IPS DF 6.9 (cell line): ENCODE results near the gene SCGB1C2.
"Not testable (repeated sequence)": the region's sequence is repeated elsewhere in the genome, so short reads cannot be mapped to it uniquely, and the experiment has no call there.

ENCODE experiments used
- DNase-seq: peaks from one replicate; pipeline ENCODE4 v3.0.0-alpha.2; 2013; ENCODE audit warnings: low read depth, low spot score
- H3K27ac ChIP-seq: one replicate; pipeline ENCODE4 v1.5.1; 2013; ENCODE audit warnings: low read length, control low read depth
- H3K27me3 ChIP-seq: 2 replicates; pipeline ENCODE4 v1.6.1; 2013; ENCODE audit warnings: mild to moderate bottlenecking, low read length; ENCODE audit not compliant: control insufficient read depth, insufficient read depth
- H3K36me3 ChIP-seq: 2 replicates; pipeline ENCODE4 v1.6.1; 2013; ENCODE audit warnings: low read length; ENCODE audit not compliant: control insufficient read depth, insufficient read depth
- H3K4me1 ChIP-seq: 2 replicates; pipeline ENCODE4 v1.6.1; 2013; ENCODE audit warnings: low read length; ENCODE audit not compliant: control insufficient read depth, insufficient read depth
- H3K4me3 ChIP-seq: 2 replicates; pipeline ENCODE4 v1.5.1; 2013; ENCODE audit warnings: mild to moderate bottlenecking, low read length
- H3K9me3 ChIP-seq: 2 replicates; pipeline ENCODE4 v1.6.1; 2013; ENCODE audit warnings: low read length, inconsistent platforms; ENCODE audit not compliant: control insufficient read depth, insufficient read depth
- WGBS: extraction: QIAGEN DNeasy Blood & Tissue Kit; methylation state at CpG from one replicate; pipeline ENCODE4 v1.1.7; 2013; ENCODE audit warnings: mixed read lengths, missing lambda C conversion rate; ENCODE audit not compliant: insufficient read length, insufficient coverage; 5-methylcytosine and 5-hydroxymethylcytosine counted together

Gene SCGB1C2

DNA sequence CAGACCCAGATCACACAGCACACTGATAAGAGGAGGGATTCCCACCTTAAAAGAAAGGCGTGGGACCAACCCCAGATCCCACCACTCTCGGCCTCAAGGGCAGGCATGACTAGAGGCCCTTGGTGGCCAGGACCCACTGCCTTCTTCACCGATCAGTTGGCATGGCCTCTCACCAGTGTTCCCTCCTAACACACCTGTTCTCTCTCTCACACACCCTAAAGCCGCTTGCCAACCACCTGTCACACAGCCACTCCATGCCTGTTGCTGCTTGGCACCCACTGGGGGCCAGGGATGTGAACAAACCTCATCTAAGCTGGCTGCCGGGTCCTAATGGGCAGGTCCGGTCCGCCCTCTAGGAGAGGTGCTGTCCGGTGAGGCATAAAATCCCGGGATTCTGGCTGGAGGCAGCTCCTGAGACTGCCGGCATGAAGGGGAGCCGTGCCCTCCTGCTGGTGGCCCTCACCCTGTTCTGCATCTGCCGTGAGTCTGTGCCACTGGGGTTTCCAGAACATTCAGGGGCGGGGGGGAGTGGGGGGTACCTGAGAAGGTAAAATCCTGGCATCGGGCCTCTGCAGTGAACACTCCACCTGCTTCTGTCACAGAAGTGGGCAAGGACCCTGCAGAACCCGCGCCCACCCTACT lies at the start of gene SCGB1C2:
TSS of gene SCGB1C2 (plus strand) at position 404 of the 642 bp plus-strand sequence. CDS start at position 426, 22 bp downstream.
- WGBS, result no CpG with 5 or more reads among the region's 16 CpGs
- H3K36me3 ChIP-seq, H3K4me3 ChIP-seq, H3K4me1 ChIP-seq, DNase-seq, H3K27me3 ChIP-seq, H3K27ac ChIP-seq, H3K9me3 ChIP-seq: not testable (repeated sequence)

DNA sequence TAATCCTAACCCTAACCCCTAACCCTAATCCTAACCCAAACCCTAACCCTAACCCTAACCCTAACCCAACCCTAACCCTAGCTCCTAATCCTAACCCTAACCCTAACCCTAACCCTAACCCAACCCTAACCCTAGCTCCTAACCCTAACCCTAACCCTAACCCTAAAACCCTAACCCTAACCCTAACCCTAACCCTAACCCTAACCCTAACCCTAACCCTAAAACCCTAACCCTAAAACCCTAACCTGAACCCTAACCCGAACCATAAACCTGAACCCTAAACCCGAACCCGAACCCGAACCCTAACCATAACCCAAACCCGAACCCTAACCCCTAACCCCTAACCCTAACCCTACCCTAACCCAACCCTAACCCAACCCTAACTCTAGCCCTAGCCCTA lies 24.3 kb upstream of the SCGB1C2 start:
- H3K36me3 ChIP-seq, H3K27ac ChIP-seq, H3K4me3 ChIP-seq, H3K9me3 ChIP-seq, H3K27me3 ChIP-seq, H3K4me1 ChIP-seq, DNase-seq: not testable (repeated sequence)
- WGBS, result no CpG with 5 or more reads among the region's 5 CpGs

- not testable (repeated sequence) for H3K4me3 ChIP-seq, H3K27me3 ChIP-seq, H3K27ac ChIP-seq, H3K4me1 ChIP-seq, DNase-seq, H3K9me3 ChIP-seq, H3K36me3 ChIP-seq
- no CpG with 5 or more reads among the region's 20 CpGs for WGBS
Observed at GRCh38 chr17:118339-118917, 18.9 kb upstream of the SCGB1C2 start.

- WGBS, result no CpG with 5 or more reads among the region's 40 CpGs
- H3K27ac ChIP-seq, H3K27me3 ChIP-seq, DNase-seq, H3K36me3 ChIP-seq, H3K9me3 ChIP-seq, H3K4me3 ChIP-seq, H3K4me1 ChIP-seq: not testable (repeated sequence)
Observed at GRCh38 chr17:133932-134331, 3.4 kb upstream of the SCGB1C2 start.

- H3K27ac ChIP-seq, H3K4me3 ChIP-seq, H3K4me1 ChIP-seq, H3K27me3 ChIP-seq, H3K9me3 ChIP-seq, H3K36me3 ChIP-seq, DNase-seq: not testable (repeated sequence)
- no CpG with 5 or more reads among the region's 25 CpGs for WGBS
Observed at GRCh38 chr17:134332-134785, 3.0 kb upstream of the SCGB1C2 start.

DNA sequence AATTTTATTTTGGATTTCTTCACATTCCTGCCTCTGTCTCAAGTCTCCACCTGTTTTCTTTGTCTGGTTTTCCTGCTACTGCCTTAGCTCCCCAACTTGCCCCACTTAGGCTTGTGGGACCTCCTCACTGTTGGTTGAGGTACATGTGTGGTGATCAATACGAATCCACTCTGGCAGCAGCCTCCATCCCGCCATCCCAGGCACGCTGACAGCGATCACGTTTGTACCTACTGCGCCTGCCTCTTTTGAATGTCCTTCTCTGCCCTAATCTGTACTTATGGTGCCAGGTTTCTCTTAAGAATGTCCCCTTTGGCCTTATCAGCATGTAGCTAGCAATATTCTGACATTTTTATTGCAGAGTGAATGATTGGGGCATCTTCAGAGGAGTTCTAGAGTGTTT lies 2.3 kb upstream of the SCGB1C2 start:
- H3K27me3 ChIP-seq, DNase-seq, H3K9me3 ChIP-seq, H3K4me1 ChIP-seq, H3K36me3 ChIP-seq, H3K27ac ChIP-seq, H3K4me3 ChIP-seq: not testable (repeated sequence)
- no CpG with 5 or more reads among the region's 6 CpGs for WGBS

GRCh38 chr17:135895-136294 lies 1.5 kb upstream of the SCGB1C2 start:
- no CpG with 5 or more reads among the region's 1 CpG for WGBS
- not testable (repeated sequence) for DNase-seq, H3K4me3 ChIP-seq, H3K27me3 ChIP-seq, H3K4me1 ChIP-seq, H3K9me3 ChIP-seq, H3K36me3 ChIP-seq, H3K27ac ChIP-seq

GRCh38 chr17:136531-136930 lies 838 bp upstream of the SCGB1C2 start:
- H3K36me3 ChIP-seq, H3K27me3 ChIP-seq, H3K4me1 ChIP-seq, H3K27ac ChIP-seq, DNase-seq, H3K4me3 ChIP-seq, H3K9me3 ChIP-seq: not testable (repeated sequence)
- no CpG with 5 or more reads among the region's 4 CpGs for WGBS

- no CpG with 5 or more reads among the region's 22 CpGs for WGBS
- DNase-seq, H3K9me3 ChIP-seq, H3K27ac ChIP-seq, H3K4me1 ChIP-seq, H3K4me3 ChIP-seq, H3K36me3 ChIP-seq, H3K27me3 ChIP-seq: not testable (repeated sequence)
Observed at GRCh38 chr17:139401-140205, 2.2 kb downstream of the SCGB1C2 start.

GRCh38 chr17:142102-142661 lies 4.8 kb downstream of the SCGB1C2 start:
- no peak overlapping the region for H3K27ac ChIP-seq
- no peaks in the 10 kb centered on the region for H3K4me1 ChIP-seq
- H3K36me3 ChIP-seq, result no peaks in the 10 kb centered on the region
- no peaks in the 10 kb centered on the region for H3K9me3 ChIP-seq
- H3K4me3 ChIP-seq, result no peak overlapping the region
- H3K27me3 ChIP-seq, result peaks cover 3% of the 10 kb centered on the region; the same call in 1 of the 2 replicates
- no CpG with 5 or more reads among the region's 23 CpGs for WGBS
- no peak for DNase-seq
